Activated CD4-positive, alpha-beta T cell treated with anti-CD3 and anti-CD28 coated beads for 48 hours (primary cell): Measurements from ENCODE around the gene MCF2L2.
"Not testable (repeated sequence)": the region's sequence is repeated elsewhere in the genome, so short reads cannot be mapped to it uniquely, and the experiment has no call there.

Experiments
- DNase-seq: peaks from one replicate; pipeline ENCODE4 v3.0.0-alpha.2; 2020

MCF2L2 gene

DNA sequence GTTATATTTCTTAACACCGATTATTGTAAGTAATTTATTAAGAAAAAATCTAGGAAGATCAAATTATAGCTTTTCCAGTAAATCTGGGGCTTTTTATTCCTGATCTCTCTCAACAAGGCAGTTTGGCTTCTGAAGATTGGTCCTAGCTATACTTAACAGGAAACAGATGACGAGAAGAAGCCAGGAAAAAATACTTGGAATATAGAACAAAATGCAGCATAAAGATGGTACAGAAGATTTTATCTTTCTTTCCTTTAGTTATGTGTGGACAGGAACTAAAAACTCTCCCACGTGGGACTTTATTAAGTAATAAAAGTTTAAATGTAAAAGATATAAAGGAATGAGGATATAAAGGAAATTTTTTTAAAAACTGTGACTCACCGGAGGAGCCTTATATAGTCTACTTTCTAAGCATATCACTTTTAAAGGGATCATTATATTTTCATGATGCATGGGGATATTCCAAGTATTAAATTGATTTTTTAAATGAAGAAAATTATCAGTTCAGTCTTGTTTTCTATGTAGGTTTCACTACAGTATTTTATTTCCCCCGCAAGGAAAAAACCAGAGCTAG, 167.2 kb downstream of the MCF2L2 start:
- DNase-seq, result no peak

- DNase-seq, result no peak
Observed at GRCh38 chr3:183260167-183260904, 168.1 kb downstream of the MCF2L2 start.

DNA sequence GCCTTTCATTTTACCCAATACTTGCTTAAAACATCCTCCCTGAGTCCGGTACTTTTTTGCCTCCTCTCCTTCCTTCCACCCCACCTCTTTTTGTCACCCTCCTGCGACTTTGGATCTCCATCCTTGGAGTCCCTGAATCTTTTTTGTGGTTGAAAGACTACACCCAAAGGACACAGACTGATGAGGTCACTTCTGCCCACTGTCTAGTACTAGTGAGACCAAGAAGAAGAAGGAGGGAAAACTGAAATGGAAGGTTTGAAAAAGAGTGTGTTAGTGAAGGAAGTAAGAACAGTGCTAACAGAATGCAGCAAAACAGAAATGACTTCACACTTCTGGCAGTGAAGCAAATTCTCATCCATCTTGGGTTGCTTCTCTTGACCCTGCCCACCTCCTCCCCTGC, 168.8 kb downstream of the MCF2L2 start:
- DNase-seq, result no peak

DNA sequence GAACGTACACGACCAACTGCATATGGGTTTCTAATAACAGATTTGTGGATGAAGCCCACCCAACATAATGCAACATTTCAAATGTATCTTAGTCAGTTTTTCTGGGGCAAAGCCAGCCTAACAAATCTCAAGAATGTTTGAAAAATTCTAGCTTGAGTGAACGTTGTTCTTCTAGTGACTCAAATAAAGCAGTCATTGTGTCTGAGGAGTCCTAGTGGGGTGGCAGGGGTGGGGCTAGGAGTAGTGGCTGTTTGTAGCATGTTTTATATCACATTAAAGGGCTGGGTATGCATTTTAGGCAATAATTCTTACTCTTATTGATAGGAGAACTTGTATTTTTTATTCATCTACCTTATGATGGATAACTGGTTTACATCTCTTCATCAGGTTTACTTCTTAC, 169.3 kb downstream of the MCF2L2 start:
- DNase-seq, result no peak

GRCh38 chr3:183255348-183255730, 173.1 kb downstream of the MCF2L2 start:
- peak; percentile 46 for DNase-seq

GRCh38 chr3:183254487-183255347, 173.7 kb downstream of the MCF2L2 start:
- peak; percentile 38 for DNase-seq

GRCh38 chr3:183253528-183254486, 174.6 kb downstream of the MCF2L2 start:
- DNase-seq, result peak; percentile 41

DNA sequence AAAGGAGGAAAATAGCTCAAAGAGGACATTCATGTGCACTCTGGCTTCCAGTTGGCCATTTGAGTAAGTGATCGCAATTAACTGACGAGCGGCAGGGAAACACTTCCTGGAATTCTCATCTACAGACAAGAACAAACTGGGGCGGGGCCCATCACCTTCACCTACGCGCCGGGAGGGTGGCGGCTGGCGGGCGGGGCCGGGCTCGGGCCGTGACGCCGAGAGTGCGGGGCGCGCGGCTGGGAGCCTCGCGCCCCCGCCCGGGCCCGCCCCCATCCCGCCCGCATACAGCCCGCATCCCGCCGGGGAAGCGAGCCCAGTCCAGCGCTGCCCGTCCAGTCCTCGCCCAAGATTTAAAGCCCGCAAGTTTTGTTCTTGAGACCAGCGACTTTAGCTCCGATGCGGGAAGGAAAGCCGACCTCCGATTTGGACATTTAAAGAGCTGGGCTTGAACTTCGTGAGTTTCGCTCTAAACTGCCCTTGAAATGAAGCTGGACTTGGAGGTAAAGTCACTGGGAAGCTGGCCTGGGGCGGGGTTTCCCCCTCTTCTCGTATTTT, 175.4 kb downstream of the MCF2L2 start, which contains the start of gene B3GNT5:
Gene B3GNT5, plus strand, starts transcription at position 281 of the 555 bp plus-strand sequence. CDS start 16,546 bp downstream, outside the sequence.
- peak; percentile 71 for DNase-seq

- DNase-seq, result no peak
Observed at GRCh38 chr3:183252118-183252782, 176.2 kb downstream of the MCF2L2 start.

DNA sequence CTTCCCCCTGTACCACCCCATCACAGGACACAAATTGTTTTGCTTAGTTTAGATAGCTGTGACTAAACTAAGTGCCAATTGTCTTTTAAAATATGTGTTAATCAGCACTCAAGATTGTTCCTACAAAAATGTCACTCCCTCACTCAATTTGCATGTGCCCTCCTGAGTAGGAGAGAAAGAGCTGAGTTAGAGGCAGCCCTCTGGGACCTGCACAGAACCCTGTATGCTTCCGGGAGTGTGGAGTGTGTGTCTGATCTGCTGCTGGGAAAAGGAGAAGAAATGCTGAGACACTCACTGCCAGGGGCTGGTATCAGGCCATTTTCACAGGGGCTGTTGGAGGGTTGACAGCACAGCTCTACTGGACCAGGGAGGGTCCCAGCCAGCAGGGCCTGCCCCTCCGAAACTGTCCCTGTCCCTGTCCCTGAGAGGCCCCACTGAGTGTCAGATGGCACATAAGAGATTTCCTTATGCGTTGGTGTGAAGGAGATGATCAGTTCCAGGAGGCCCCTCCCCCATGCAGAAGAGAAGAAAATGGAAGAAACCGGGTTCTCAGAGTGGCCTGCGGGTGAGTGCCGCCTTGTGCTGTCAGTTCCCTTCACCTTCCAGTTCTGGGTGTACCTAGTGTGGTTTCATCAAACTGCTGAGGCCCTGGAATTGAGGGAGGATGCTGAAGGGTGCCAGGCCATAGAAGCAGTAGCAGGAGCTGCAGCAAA, 179.3 kb downstream of the MCF2L2 start:
- DNase-seq, result no peak

DNA sequence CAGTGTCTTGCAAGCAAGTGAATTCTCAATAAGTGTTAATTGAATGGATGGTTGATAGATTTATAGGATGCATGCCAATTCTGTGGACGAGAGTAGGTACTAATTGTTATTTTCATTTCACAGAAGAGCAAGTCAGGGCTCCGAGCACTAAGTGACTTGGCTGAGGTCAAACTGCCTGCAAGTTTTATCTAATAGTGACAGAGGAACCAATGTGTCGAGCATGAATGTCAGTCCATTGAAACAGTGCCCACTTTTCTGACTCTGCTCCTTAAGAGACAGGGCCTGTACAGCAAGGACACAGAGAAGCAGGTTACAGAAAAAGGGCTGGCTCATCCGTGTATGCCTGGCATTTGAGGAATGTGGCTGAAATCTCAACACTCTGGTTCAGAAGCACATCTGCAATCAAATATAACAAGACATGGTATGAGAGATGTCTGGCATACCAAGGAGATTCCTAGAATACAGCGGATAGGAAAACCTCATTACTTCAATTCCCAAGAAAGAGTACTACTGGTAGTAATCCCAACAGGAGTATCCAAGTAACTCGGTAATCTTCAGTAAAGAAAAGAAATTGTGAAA, 181.3 kb downstream of the MCF2L2 start:
- DNase-seq, result no peak

GRCh38 chr3:183244981-183245476, 183.4 kb downstream of the MCF2L2 start:
- DNase-seq, result no peak

- DNase-seq, result no peak
Observed at GRCh38 chr3:183244219-183244618, 184.2 kb downstream of the MCF2L2 start.

DNA sequence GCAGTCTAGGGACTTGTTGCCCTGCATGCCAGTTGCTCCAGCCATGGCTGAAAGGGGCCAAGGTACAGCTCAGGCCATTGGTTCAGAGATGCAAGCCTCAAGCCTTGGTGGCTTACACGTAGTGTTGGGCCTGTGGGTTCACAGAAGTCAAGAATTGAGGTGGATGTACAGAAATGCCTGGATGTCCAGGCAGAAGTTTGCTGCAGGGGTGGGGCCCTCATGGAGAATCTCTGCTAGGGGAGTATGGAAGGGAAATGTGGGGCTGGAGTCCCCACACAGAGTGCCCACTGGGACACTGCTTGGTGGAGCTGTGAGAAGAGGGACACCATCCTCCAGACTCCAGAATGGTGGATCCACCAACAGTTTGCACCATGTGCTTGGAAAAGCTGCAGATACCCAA, 186.0 kb downstream of the MCF2L2 start:
- DNase-seq, result no peak

DNA sequence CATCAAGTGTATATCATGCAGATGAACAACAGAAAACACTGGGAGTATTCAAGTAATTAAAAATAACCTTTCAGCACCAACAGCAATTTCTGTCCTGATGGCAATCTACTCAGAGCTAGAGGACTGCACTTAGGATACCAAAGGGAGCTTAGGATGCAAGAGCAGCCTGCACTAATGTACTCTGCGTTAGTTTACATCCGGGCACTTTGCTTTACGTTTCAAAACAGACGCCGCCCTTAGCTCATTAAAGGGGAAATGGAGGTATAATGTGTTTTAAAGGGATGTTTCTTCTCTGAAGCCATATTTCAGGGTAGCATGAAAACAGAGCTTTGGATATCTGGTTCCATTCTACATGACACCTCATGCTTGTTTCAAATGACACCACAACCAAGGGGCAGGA, 189.4 kb downstream of the MCF2L2 start:
- no peak for DNase-seq

GRCh38 chr3:183233966-183234365, 194.5 kb downstream of the MCF2L2 start:
- DNase-seq, result no peak

DNA sequence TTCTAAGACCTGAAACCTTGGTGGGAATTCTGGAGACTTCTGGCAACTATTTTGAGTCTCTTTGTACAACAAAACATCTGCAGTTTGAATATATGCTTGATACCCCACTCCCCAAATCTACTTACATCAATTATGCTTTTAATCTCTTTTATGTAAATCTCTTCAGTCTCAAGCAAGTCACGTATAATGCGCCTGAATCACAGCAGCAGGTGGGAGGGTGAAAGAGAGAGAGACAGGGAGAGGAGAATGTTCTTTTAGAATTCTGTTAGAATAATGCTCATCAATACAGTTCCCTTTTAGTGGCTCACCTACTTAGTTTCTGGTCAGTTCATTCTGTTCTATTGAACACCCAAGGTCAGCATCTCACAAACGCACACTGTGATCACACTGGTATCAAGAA, 197.6 kb downstream of the MCF2L2 start:
- DNase-seq, result no peak

DNA sequence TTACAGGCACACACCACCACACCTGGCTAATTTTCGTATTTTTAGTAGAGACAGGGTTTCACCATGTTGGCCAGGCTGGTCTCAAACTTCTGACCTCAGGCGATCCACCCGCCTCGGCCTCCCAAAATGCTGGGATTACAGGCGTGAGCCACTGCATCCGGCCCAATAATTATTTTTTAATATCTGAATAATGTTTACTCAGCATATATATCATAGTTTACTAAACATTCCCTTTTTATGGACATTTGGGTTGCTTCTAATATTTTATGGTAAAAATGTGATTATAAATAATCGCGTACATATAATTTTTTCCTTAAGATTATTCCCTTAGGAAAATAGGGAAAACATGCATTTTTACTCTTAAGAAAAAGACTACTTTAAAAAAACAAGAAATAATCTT, 198.2 kb downstream of the MCF2L2 start:
- DNase-seq, result not testable (repeated sequence)

DNA sequence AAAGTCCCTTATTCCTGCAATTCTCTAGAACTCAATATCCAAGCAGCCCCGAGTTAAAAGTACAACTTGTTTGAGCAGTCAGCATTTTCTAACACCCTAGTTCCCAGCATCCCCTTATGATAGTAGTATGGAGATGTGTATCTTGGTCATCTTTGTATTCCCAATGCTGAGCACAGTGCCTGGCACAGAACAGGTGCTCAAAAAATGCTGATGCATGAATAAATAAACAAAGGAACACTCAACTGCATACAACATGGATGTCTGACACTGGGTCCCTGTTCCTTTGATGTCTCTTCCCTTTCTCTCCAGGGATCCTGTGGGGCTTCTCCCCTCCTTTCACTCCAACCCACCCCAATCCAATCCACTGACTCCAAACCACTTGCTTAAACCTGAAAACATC, 199.2 kb downstream of the MCF2L2 start:
- no peak for DNase-seq

- DNase-seq, result peak; percentile 64
Observed at GRCh38 chr3:183227586-183227985, 200.8 kb downstream of the MCF2L2 start.
